ENCODE measurements around the gene RASGRP4.
"Not testable (repeated sequence)": the region's sequence is repeated elsewhere in the genome, so short reads cannot be mapped to it uniquely, and the experiment has no call there.

The RASGRP4 gene, protein sequence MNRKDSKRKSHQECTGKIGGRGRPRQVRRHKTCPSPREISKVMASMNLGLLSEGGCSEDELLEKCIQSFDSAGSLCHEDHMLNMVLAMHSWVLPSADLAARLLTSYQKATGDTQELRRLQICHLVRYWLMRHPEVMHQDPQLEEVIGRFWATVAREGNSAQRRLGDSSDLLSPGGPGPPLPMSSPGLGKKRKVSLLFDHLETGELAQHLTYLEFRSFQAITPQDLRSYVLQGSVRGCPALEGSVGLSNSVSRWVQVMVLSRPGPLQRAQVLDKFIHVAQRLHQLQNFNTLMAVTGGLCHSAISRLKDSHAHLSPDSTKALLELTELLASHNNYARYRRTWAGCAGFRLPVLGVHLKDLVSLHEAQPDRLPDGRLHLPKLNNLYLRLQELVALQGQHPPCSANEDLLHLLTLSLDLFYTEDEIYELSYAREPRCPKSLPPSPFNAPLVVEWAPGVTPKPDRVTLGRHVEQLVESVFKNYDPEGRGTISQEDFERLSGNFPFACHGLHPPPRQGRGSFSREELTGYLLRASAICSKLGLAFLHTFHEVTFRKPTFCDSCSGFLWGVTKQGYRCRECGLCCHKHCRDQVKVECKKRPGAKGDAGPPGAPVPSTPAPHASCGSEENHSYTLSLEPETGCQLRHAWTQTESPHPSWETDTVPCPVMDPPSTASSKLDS

DNA sequence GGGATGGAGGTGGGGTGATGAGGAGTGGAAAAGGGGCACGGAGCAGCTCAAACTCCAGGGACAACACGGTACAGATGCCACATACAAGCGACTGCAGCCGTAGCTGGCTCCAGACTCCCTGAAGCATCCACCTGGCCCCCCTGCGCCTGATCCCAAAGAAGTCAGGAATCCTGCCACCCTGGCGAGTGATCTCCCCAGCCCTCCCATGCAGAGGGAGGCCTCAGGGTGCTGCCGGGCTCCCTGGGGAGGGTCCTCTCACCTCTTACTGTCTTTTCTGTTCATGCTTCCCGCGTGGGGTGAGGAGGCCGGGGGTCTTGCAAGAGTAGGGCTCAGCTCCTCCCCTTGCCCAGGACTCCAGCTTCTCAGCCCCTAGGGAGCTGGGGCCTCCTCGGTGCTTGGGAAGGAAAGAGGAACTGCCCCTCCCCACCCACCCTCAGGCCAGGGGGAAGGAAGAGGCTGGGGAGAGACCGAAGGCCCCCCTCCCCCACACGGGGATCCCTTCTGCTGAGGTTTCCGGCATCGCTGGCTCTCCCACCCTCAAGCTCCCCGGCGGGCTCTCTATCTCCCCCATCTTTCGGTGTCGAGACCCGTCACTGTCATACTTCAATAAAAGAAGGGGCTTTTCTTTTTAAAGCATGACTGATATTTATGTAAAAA, at the start of gene RASGRP4:
TSS of gene RASGRP4 (minus strand) at position 410 of the 657 bp plus-strand sequence. CDS start at position 282, 128 bp downstream.
- peak; percentile 73 for DNase-seq

GRCh38 chr19:38475176-38475575, 49.2 kb upstream of the RASGRP4 start:
- no peak for DNase-seq

DNA sequence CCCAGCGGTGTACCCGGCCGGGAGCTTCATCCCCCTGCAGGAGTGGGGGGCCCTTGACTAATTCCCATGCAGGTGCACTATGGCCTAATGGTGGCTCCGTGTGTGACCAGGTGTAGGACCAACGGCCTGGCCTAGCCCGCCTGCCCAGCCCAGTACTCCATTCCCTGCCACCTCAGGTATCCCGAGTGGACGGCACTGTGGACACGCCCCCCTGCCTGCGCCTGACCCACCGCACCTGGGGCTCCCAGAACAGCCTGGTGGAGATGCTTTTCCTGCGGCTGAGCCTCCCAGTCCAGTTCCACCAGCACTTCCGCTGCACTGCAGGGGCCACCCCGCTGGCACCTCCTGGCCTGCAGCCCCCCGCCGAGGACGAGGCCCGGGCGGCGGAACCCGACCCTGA, 47.2 kb upstream of the RASGRP4 start:
- DNase-seq: no peak

GRCh38 chr19:38472725-38473124, 46.7 kb upstream of the RASGRP4 start:
- DNase-seq: not testable (repeated sequence)

GRCh38 chr19:38470788-38471480, 44.9 kb upstream of the RASGRP4 start:
- DNase-seq: no peak

- DNase-seq: no peak
These were observed 43.1 kb upstream of the RASGRP4 start for GRCh38 chr19:38469151-38469550.

- no peak for DNase-seq
These were observed 41.8 kb upstream of the RASGRP4 start for GRCh38 chr19:38467541-38468525.

GRCh38 chr19:38466050-38466449, 40.0 kb upstream of the RASGRP4 start:
- no peak for DNase-seq

GRCh38 chr19:38464421-38465082, 38.5 kb upstream of the RASGRP4 start:
- no peak for DNase-seq

GRCh38 chr19:38463365-38463764, 37.3 kb upstream of the RASGRP4 start:
- no peak for DNase-seq

DNA sequence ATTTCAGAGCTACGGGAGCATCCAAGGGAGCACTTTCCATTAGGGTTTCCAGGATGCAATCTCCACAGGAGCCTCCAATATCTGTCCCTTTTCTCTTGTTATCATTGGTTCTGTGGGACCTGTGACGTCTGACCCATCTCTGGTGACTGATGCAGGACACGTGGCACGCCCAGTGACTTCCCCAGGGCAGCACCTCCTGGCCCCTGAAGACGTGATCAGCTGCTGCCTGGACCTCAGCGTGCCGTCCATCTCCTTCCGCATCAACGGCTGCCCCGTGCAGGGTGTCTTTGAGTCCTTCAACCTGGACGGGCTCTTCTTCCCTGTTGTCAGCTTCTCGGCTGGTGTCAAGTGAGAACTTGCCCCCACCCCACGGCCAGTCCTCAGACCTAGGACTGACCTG, 33.0 kb upstream of the RASGRP4 start:
- no peak for DNase-seq

- no peak for DNase-seq
These were observed 31.8 kb upstream of the RASGRP4 start for GRCh38 chr19:38457690-38458405.

DNA sequence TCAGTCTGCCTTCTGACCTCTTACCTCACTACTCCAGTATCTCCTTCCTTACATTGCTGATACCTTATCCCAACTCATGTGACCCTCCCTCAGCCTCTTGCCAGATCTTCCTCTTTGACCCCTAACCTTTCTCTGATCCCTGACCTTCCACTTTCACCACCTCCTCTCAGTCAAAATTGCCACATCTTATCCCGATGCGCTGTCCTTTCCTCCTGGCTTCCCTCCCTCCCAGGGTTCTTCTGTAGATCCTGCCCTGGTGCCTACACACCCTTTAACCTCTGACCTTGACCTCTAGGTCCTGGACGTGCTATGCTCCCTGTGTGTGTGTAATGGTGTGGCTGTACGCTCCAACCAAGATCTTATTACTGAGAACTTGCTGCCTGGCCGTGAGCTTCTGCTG, 31.2 kb upstream of the RASGRP4 start:
- no peak for DNase-seq

DNA sequence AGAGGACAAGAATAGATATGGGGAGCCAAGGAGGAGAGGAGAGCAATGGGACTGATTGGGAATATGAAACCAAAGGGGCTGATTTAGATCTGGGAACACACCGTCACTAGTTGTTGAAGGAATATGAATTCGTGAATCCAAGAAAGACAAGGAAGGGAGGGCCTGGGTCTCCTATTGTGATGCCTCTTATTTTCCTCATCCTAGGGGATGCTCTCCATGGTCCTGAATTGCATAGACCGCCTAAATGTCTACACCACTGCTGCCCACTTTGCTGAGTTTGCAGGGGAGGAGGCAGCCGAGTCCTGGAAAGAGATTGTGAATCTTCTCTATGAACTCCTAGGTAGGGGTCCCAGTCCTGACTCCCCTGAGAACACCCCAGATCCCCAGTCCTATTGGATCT, 29.0 kb upstream of the RASGRP4 start:
- no peak for DNase-seq

DNA sequence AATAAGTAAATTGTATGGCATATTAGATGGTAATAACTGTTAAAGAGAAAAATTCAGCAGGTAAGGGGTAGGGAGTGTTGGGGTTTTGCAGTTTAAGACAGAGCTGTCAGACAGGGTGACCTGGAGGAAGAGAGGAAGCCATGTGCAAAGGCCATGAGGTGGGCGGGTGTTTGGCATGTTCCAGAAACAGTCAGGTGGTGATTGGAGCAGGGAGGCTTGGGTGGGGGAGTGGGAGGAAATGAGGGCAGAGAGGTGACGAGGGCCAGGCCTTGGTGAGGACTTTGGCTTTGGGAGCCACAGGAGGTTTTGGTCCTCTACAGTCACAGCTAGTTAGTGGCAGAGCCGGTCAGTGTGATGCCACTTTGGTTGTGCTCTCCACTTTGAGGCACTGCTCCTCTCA, 27.6 kb upstream of the RASGRP4 start:
- no peak for DNase-seq

DNA sequence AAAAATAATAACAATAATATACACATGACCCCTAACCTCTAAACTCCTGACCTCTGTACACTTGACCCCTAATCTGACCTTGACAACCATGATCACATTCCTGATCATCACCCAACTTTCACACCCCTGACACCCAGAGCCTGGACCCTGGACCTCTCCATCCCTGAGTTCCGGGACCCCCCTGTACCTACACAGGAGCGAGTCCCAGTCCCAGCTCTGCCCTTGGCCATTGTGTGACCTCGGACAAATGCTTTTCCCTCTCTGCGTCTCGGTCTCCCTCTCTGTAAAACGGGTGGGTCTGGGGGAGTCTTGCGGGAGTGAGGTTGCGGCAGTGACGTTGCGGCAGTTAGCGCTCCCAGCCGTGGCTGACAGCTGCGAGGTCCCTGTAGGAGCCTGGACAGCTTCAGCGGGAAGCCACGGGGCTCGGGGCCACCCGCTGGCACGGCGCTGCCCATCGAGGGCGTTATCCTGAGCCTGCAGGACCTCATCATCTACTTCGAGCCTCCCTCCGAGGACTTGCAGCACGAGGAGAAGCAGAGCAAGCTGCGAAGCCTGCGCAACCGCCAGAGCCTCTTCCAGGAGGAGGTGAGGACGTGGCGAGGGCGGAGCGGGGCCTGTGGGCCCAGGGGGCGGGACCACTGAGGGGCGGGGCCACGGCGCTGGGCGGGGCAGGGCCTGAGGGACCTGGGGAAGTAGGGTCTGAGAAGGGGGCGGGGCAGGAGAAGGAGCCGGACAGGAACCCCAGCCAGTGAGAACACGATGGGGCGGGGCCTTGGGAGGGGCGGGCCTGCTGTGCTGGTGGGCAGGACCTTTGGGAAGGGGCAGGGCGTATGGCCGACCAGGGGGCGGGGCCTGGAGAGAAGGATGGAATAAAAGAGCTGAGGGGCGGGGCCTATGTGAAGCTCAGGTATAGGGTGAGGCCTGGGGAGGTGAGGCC, 26.7 kb upstream of the RASGRP4 start:
- DNase-seq: peak; percentile 56

DNA sequence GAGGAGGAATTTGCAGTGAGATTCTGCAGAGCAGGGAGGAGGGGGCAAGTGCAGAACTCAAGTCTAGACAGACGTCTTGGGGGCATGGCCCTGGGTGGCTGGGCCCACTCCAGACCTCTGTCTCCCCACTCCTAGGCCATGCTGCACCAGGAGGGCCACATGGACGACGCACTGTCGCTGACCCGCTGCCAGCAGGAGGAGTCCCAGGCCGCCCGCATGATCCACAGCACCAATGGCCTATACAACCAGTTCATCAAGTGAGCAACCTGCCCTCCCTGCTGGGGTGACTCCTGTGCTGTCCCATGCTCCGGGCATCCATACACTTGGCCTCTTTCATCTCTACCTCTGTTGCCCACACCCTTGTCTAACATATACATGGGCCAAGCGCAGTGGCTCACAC, 25.6 kb upstream of the RASGRP4 start:
- DNase-seq: no peak

- DNase-seq: no peak
These were observed 25.0 kb upstream of the RASGRP4 start for GRCh38 chr19:38451036-38451435.

DNA sequence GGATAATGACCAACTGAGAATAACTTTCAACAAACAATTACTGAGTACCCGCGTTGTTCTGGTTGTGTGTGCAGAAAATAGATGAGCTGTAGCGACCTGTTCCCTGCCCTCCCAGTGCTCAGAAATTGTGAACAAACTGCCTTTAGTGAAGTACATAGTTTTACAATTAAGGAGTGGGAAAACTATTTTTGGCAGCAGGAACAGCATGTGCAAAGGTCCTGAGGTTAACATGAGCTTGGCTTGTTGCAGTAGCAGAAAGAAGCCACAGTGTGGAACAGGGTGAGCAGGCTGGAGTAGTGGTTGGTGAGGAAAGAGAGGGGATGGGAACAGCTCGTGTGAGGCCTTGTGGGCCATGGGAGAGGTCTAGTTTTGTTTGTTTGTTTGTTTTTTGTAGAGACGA, 23.5 kb upstream of the RASGRP4 start:
- DNase-seq: no peak

DNA sequence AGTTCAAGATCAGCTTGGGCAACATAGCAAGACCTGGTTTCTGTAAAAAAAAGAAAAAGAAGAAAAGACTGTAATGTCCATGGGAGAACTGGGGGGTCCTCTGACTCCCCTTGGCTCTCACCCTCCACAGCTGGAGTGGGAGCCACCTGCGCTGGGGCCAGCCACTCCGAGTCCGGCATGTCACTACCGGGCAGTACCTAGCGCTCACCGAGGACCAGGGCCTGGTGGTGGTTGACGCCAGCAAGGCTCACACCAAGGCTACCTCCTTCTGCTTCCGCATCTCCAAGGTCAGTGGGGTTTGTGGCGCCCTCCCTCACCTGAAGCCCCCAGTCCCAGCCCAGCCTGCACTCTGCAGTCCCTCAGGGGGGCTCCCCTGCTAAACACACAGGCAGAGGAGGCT, 22.2 kb upstream of the RASGRP4 start:
- DNase-seq: no peak

Measured in activated CD8-positive, alpha-beta memory T cell treated with anti-CD3 and anti-CD28 coated beads, Interleukin-2, amount 50 U/mL, for 48 hours (primary cell).